ENCODE data around the gene CCDC47. TPM values are rescaled to one million over a fixed set of nuclear protein-coding genes. Genes with fewer than 3 reads are reported as not detected.
"Not testable (repeated sequence)": the region's sequence is repeated elsewhere in the genome, so short reads cannot be mapped to it uniquely, and the experiment has no call there.

The CCDC47 gene
- polyA plus RNA-seq, 4 donors, result 104 to 120 (median 113) TPM

- peak in 2 of 4 donors; percentile 5 to 9 for DNase-seq (ENCODE audit: low read depth in 4 of 4, low spot score in 3 of 4)
Observed at GRCh38 chr17:63740464-63741142, 32.8 kb downstream of the CCDC47 start.

- DNase-seq (ENCODE audit: low read depth in 4 of 4, low spot score in 3 of 4), result no peak
Observed at GRCh38 chr17:63735691-63736090, 37.7 kb downstream of the CCDC47 start.

GRCh38 chr17:63722403-63722802 lies 51.0 kb downstream of the CCDC47 start:
- no peak for DNase-seq (ENCODE audit: low read depth in 4 of 4, low spot score in 3 of 4)

GRCh38 chr17:63720194-63720593 lies 53.2 kb downstream of the CCDC47 start:
- DNase-seq (ENCODE audit: low read depth in 4 of 4, low spot score in 3 of 4), result not testable (repeated sequence)

GRCh38 chr17:63718988-63719387 lies 54.4 kb downstream of the CCDC47 start:
- no peak for DNase-seq (ENCODE audit: low read depth in 4 of 4, low spot score in 3 of 4)

GRCh38 chr17:63716426-63716825 lies 57.0 kb downstream of the CCDC47 start:
- no peak for DNase-seq (ENCODE audit: low read depth in 4 of 4, low spot score in 3 of 4)

GRCh38 chr17:63714550-63715277 lies 58.7 kb downstream of the CCDC47 start:
- peak in 1 of 4 donors; percentile 7 for DNase-seq (ENCODE audit: low read depth in 4 of 4, low spot score in 3 of 4)

- DNase-seq (ENCODE audit: low read depth in 4 of 4, low spot score in 3 of 4), result no peak
Observed at GRCh38 chr17:63709110-63709509, 64.3 kb downstream of the CCDC47 start.

- DNase-seq (ENCODE audit: low read depth in 4 of 4, low spot score in 3 of 4), result no peak
Observed at GRCh38 chr17:63707151-63707550, 66.2 kb downstream of the CCDC47 start.

- DNase-seq (ENCODE audit: low read depth in 4 of 4, low spot score in 3 of 4), result no peak
Observed at GRCh38 chr17:63706336-63707082, 66.9 kb downstream of the CCDC47 start.

- no peak for DNase-seq (ENCODE audit: low read depth in 4 of 4, low spot score in 3 of 4)
Observed at GRCh38 chr17:63705657-63706056, 67.7 kb downstream of the CCDC47 start.

- no peak for DNase-seq (ENCODE audit: low read depth in 4 of 4, low spot score in 3 of 4)
Observed at GRCh38 chr17:63704836-63705235, 68.6 kb downstream of the CCDC47 start.

- DNase-seq (ENCODE audit: low read depth in 4 of 4, low spot score in 3 of 4), result no peak
Observed at GRCh38 chr17:63704259-63704576, 69.2 kb downstream of the CCDC47 start.

- no peak for DNase-seq (ENCODE audit: low read depth in 4 of 4, low spot score in 3 of 4)
Observed at GRCh38 chr17:63703556-63704258, 69.7 kb downstream of the CCDC47 start.

- DNase-seq (ENCODE audit: low read depth in 4 of 4, low spot score in 3 of 4), result no peak
Observed at GRCh38 chr17:63703029-63703428, 70.4 kb downstream of the CCDC47 start.

GRCh38 chr17:63702721-63703015 lies 70.7 kb downstream of the CCDC47 start:
- no peak for DNase-seq (ENCODE audit: low read depth in 4 of 4, low spot score in 3 of 4)

- no peak for DNase-seq (ENCODE audit: low read depth in 4 of 4, low spot score in 3 of 4)
Observed at GRCh38 chr17:63701868-63702720, 71.3 kb downstream of the CCDC47 start.

GRCh38 chr17:63701456-63701820 lies 72.0 kb downstream of the CCDC47 start:
- no peak for DNase-seq (ENCODE audit: low read depth in 4 of 4, low spot score in 3 of 4)

- DNase-seq (ENCODE audit: low read depth in 4 of 4, low spot score in 3 of 4), result no peak
Observed at GRCh38 chr17:63700528-63701455, 72.6 kb downstream of the CCDC47 start.

Measured in right renal pelvis (tissue), 4 donors.